Nephron progenitor cell (in vitro differentiated cells): ENCODE data around the gene TIMP2.

Experiments
- DNase-seq: peaks from one replicate; pipeline ENCODE4 v3.0.0; 2021
- H3K27ac Mint-ChIP-seq: 2 replicates; pipeline ENCODE4 v1.8.0; 2021; ENCODE audit warnings: mild to moderate bottlenecking, moderate library complexity, mixed read lengths
- H3K27me3 Mint-ChIP-seq: 2 replicates; pipeline ENCODE4 v1.8.0; 2021; ENCODE audit warnings: mild to moderate bottlenecking, low read depth, mixed read lengths; ENCODE audit not compliant: poor library complexity
- H3K36me3 Mint-ChIP-seq: 2 replicates; pipeline ENCODE4 v1.8.0; 2021; ENCODE audit warnings: low read depth, mixed read lengths
- H3K4me1 Mint-ChIP-seq: 2 replicates; pipeline ENCODE4 v1.8.0; 2021; ENCODE audit warnings: mixed read lengths
- H3K4me3 Mint-ChIP-seq: 2 replicates; pipeline ENCODE4 v1.8.0; 2021; ENCODE audit warnings: mild to moderate bottlenecking, moderate library complexity, mixed read lengths
- H3K9me3 Mint-ChIP-seq: 2 replicates; pipeline ENCODE4 v1.8.0; 2021; ENCODE audit warnings: mild to moderate bottlenecking, moderate library complexity, mixed read lengths
- CTCF ChIP-seq: fragments of 200-600 bp; sonication (generic); IDR thresholded peaks from 2 replicates; pipeline ENCODE4 v1.5.0; 2021; ENCODE audit warnings: antibody characterized with exemption

Gene TIMP2

DNA sequence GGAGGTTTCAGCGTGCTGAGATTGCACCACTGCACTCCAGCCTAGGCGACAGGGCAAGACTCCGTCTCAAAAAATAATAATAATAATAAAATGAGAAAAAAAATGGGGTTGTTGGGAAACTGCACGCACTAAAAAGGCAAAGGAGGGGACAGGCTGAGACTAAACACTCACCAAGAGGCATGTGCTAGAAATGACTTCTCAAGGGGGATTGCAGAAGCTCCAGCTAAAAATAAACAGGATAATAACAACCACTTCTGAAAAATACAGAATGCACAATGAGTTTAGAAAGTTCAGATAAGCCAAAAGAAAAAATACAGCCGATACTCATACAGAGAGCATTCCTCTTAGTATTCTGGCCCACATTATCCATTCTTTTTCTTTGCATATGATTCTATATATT lies 15.1 kb upstream of the TIMP2 start:
- no peak for DNase-seq
- no peak overlapping the region for H3K27ac Mint-ChIP-seq

DNA sequence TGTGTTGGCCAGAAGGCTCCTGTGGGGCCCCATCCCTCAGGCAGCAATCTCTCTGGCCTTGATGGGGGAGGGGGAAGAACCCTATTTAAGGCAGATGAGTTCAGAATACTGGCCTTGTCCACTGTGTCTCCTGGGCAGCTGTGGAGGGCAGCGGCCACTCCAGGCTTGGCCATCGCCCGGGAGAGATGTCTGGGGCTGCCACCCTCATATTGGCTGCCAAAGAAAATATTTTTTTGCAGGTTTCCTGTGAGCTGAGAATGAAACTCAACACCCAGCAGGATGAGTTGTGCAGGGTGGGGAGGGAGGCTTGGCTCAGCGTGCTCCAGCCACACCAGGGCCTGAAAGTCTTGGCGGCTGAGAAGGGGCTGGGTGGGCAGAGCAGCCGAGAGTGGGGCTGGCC lies 14.4 kb upstream of the TIMP2 start:
- Mint-ChIP-seq H3K9me3 (no peaks in the 10 kb centered on the region), H3K27me3 (peaks cover 16% of the 10 kb centered on the region), H3K27ac (no peak overlapping the region), H3K4me1 (peaks cover 43% of the 10 kb centered on the region), H3K36me3 (no peaks in the 10 kb centered on the region), H3K4me3 (no peak overlapping the region)
- DNase-seq = no peak
- no peak for TF ChIP-seq CTCF

More for the DNA sequence above, 15.1 kb upstream of the TIMP2 start:
- TF ChIP-seq CTCF = no peak
- H3K27me3 Mint-ChIP-seq = peaks cover 16% of the 10 kb centered on the region
- peaks cover 40% of the 10 kb centered on the region for H3K4me1 Mint-ChIP-seq
- no peaks in the 10 kb centered on the region for H3K9me3 Mint-ChIP-seq
- H3K36me3 Mint-ChIP-seq = no peaks in the 10 kb centered on the region
- no peak overlapping the region for H3K4me3 Mint-ChIP-seq

DNA sequence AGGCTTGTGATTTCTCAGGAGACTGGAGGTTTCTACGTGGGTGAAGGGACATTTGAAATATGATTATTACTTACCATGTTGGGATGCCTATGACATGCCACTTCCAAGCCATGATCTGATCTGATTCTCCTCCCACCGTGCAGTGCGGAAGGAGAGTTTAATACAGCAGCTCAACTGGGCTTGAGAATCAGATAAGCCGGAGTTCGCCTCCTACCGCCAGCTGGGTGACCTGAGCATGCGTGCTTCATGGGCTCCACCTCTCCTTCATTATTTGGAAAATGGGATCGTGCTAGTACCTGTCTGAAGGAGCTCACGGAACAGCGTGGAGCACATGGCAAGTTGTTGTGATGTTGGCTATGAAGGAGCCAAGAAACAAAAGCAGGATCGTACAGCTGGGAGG lies 12.4 kb upstream of the TIMP2 start:
- Mint-ChIP-seq H3K36me3 (no peaks in the 10 kb centered on the region), H3K27ac (peak overlapping the region; percentile 22), H3K4me1 (peaks cover 56% of the 10 kb centered on the region), H3K9me3 (no peaks in the 10 kb centered on the region), H3K4me3 (no peak overlapping the region), H3K27me3 (peaks cover 12% of the 10 kb centered on the region)
- DNase-seq = no peak
- no peak for TF ChIP-seq CTCF

- H3K9me3 Mint-ChIP-seq = no peaks in the 10 kb centered on the region
- no peaks in the 10 kb centered on the region for H3K36me3 Mint-ChIP-seq
- H3K27me3 Mint-ChIP-seq = peaks cover 8% of the 10 kb centered on the region
- H3K4me3 Mint-ChIP-seq = peak overlapping the region; percentile 37
- H3K27ac Mint-ChIP-seq = peak overlapping the region; percentile 73
- peak; percentile 37 for DNase-seq
- H3K4me1 Mint-ChIP-seq = peaks cover 53% of the 10 kb centered on the region
- no peak for TF ChIP-seq CTCF
Observed at GRCh38 chr17:78935419-78936323, 10.5 kb upstream of the TIMP2 start.

- TF ChIP-seq CTCF = no peak
- Mint-ChIP-seq H3K36me3 (no peaks in the 10 kb centered on the region), H3K9me3 (no peaks in the 10 kb centered on the region), H3K27ac (peak overlapping the region; percentile 89), H3K4me1 (peaks cover 45% of the 10 kb centered on the region), H3K4me3 (peak overlapping the region; percentile 35), H3K27me3 (peaks cover 8% of the 10 kb centered on the region)
- no peak for DNase-seq
Observed at GRCh38 chr17:78934681-78935418, 9.7 kb upstream of the TIMP2 start.
